ENCODE results near the gene ADRB2.

The ADRB2 gene

GRCh38 chr5:148831590-148832565 is 5.5 kb downstream of the ADRB2 start:
- DNase-seq = no peak

GRCh38 chr5:148833122-148833521 is 6.7 kb downstream of the ADRB2 start:
- DNase-seq = no peak

GRCh38 chr5:148833925-148834324 is 7.5 kb downstream of the ADRB2 start:
- DNase-seq = no peak

GRCh38 chr5:148834689-148835088 is 8.3 kb downstream of the ADRB2 start:
- no peak for DNase-seq

GRCh38 chr5:148836272-148837250 is 10.2 kb downstream of the ADRB2 start:
- no peak for DNase-seq

GRCh38 chr5:148837383-148837782 is 11.0 kb downstream of the ADRB2 start:
- no peak for DNase-seq

- DNase-seq = no peak
These were observed 11.9 kb downstream of the ADRB2 start for GRCh38 chr5:148838357-148838756.

- DNase-seq = no peak
These were observed 13.5 kb downstream of the ADRB2 start for GRCh38 chr5:148839960-148840359.

GRCh38 chr5:148840531-148840930 is 14.1 kb downstream of the ADRB2 start:
- no peak for DNase-seq

- DNase-seq = no peak
These were observed 15.1 kb downstream of the ADRB2 start for GRCh38 chr5:148841519-148841918.

- no peak for DNase-seq
These were observed 15.8 kb downstream of the ADRB2 start for GRCh38 chr5:148842161-148842560.

GRCh38 chr5:148843510-148844318 is 17.3 kb downstream of the ADRB2 start:
- DNase-seq = no peak

GRCh38 chr5:148844433-148845280 is 18.2 kb downstream of the ADRB2 start:
- DNase-seq = no peak

GRCh38 chr5:148846930-148847329 is 20.5 kb downstream of the ADRB2 start:
- no peak for DNase-seq

- DNase-seq = no peak
These were observed 21.0 kb downstream of the ADRB2 start for GRCh38 chr5:148847456-148847855.

GRCh38 chr5:148848393-148849031 is 22.1 kb downstream of the ADRB2 start:
- no peak for DNase-seq

GRCh38 chr5:148849461-148849860 is 23.1 kb downstream of the ADRB2 start:
- no peak for DNase-seq

GRCh38 chr5:148850836-148851235 is 24.4 kb downstream of the ADRB2 start:
- DNase-seq = no peak

GRCh38 chr5:148853868-148854267 is 27.5 kb downstream of the ADRB2 start:
- DNase-seq = no peak

- no peak for DNase-seq
These were observed 29.0 kb downstream of the ADRB2 start for GRCh38 chr5:148855249-148856008.

All from SHP77 (cell line).